Measurements from ENCODE around the gene ADGRG2. TPM values are rescaled to one million over a fixed set of nuclear protein-coding genes. Genes with fewer than 3 reads are reported as not detected.
"Not testable (repeated sequence)": the region's sequence is repeated elsewhere in the genome, so short reads cannot be mapped to it uniquely, and the experiment has no call there.

Gene ADGRG2
- total and polyA plus RNA-seq, 4 donors, result 4.5 to 5.9 (median 5.2) TPM

DNA sequence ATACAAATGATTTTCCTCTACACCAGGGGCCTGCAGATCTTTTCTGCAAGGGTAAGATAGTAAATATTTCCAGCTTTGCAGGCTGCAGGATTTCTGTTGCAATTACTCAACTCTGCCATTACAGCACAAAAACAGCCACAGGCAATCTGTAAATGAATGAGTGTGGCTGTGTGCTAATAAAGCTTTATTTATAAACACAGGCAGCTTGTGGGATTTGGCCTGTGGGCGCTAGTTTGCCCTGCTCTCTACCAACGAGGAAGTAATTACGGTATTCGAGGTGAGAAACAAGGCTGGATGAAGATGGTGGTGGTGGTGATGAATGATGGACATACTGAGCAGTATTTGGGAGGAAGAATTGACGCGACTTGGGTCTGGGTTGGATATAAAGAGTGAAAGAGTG, 30.7 kb downstream of the ADGRG2 start:
- 77% methylated on average over 6 of the region's 6 CpGs for WGBS (ENCODE audit: insufficient coverage)

DNA sequence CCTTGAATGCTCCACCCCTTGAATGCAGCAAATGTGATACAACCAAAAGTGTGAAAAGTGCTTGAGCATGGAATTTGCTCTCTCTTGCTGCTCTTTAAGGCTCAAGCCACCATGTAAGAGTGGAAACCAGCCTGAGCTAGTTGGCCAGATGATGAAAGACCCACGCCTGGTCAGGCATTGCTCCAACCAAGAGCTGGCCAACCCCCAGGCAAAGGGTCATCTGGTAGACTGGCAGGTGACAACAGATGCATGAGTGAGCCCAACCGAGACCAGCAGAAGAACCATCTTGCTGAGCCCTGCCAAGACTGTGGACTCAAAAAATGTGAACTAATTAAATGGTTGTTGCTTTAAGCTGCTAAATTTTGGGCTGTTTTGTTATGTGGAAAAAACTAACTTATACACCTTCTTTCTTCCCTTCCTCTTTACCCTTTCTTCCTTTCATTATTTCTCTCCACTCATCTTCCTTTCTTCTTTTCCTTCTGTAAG, 32.7 kb downstream of the ADGRG2 start:
- whole genome bisulfite sequencing (ENCODE audit: insufficient coverage), result 68% methylated on average over 2 of the region's 2 CpGs
- H3K36me3 ChIP-seq (ENCODE audit: control insufficient read depth, insufficient read depth, low read length), result no peaks in the 10 kb centered on the region
- H3K27ac ChIP-seq (ENCODE audit: low read depth, low read length), result no peak overlapping the region
- no peak for DNase-seq (ENCODE audit: low read depth in 4 of 6, low spot score in 6 of 6)
- H3K27me3 ChIP-seq (ENCODE audit: control insufficient read depth, insufficient read depth, low read length), result no peaks in the 10 kb centered on the region
- H3K4me3 ChIP-seq (ENCODE audit: low read depth, low read length), result no peak overlapping the region
- H3K9me3 ChIP-seq (ENCODE audit: control insufficient read depth, insufficient read depth, low read length), result no peaks in the 10 kb centered on the region
- peaks cover 5% of the 10 kb centered on the region for H3K4me1 ChIP-seq (ENCODE audit: control insufficient read depth, insufficient read depth, low read length)

More for the DNA sequence above, 30.7 kb downstream of the ADGRG2 start:
- H3K27ac ChIP-seq (ENCODE audit: low read depth, low read length), result no peak overlapping the region
- DNase-seq (ENCODE audit: low read depth in 4 of 6, low spot score in 6 of 6), result no peak
- peaks cover 11% of the 10 kb centered on the region for H3K4me1 ChIP-seq (ENCODE audit: control insufficient read depth, insufficient read depth, low read length)
- H3K36me3 ChIP-seq (ENCODE audit: control insufficient read depth, insufficient read depth, low read length), result no peaks in the 10 kb centered on the region
- no peak overlapping the region for H3K4me3 ChIP-seq (ENCODE audit: low read depth, low read length)
- no peaks in the 10 kb centered on the region for H3K9me3 ChIP-seq (ENCODE audit: control insufficient read depth, insufficient read depth, low read length)
- H3K27me3 ChIP-seq (ENCODE audit: control insufficient read depth, insufficient read depth, low read length), result no peaks in the 10 kb centered on the region

DNA sequence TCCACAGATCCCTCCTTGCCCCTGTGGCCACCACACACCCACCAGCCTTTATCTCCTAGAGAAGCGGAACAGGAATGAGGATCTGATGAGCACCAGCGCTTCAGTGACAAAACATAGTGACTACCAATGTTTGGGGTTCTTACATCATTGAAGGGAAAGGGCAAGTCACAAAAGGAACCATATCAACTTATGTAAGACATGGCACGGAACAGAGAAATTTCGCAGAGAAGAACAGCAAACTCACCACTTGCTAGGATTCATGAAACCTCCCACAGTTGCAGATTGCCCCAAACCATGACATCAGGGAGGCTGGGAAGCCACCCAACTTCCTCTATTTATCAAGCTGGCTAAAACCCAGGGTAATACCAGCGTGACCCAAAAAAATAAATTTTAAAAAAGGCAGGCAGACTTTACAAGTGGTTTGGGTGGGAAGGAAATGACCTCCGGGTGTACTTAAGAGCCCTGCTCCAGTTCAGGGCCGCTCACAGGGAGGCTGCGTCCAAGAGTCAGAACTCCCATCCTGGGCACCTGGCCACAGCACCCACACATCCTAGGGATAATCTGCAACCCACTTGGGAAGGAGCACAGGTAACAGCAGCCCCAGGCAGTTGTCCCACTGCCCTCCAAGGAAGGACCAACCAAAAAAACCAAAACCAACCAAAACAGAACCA, 36.0 kb downstream of the ADGRG2 start:
- H3K36me3 ChIP-seq (ENCODE audit: control insufficient read depth, insufficient read depth, low read length), result no peaks in the 10 kb centered on the region
- no peak overlapping the region for H3K4me3 ChIP-seq (ENCODE audit: low read depth, low read length)
- DNase-seq (ENCODE audit: low read depth in 4 of 6, low spot score in 6 of 6), result no peak
- H3K4me1 ChIP-seq (ENCODE audit: control insufficient read depth, insufficient read depth, low read length), result no peaks in the 10 kb centered on the region
- no peak overlapping the region for H3K27ac ChIP-seq (ENCODE audit: low read depth, low read length)
- 82% methylated on average over 2 of the region's 8 CpGs for WGBS (ENCODE audit: insufficient coverage)
- no peaks in the 10 kb centered on the region for H3K9me3 ChIP-seq (ENCODE audit: control insufficient read depth, insufficient read depth, low read length)
- no peaks in the 10 kb centered on the region for H3K27me3 ChIP-seq (ENCODE audit: control insufficient read depth, insufficient read depth, low read length)

- H3K36me3 ChIP-seq (ENCODE audit: control insufficient read depth, insufficient read depth, low read length), result no peaks in the 10 kb centered on the region
- no peaks in the 10 kb centered on the region for H3K4me1 ChIP-seq (ENCODE audit: control insufficient read depth, insufficient read depth, low read length)
- H3K4me3 ChIP-seq (ENCODE audit: low read depth, low read length), result no peak overlapping the region
- WGBS (ENCODE audit: insufficient coverage), result 87% methylated on average over 3 of the region's 3 CpGs
- no peaks in the 10 kb centered on the region for H3K9me3 ChIP-seq (ENCODE audit: control insufficient read depth, insufficient read depth, low read length)
- no peaks in the 10 kb centered on the region for H3K27me3 ChIP-seq (ENCODE audit: control insufficient read depth, insufficient read depth, low read length)
- no peak overlapping the region for H3K27ac ChIP-seq (ENCODE audit: low read depth, low read length)
- DNase-seq (ENCODE audit: low read depth in 4 of 6, low spot score in 6 of 6), result no peak
Observed at GRCh38 chrX:19085666-19086065, 36.6 kb downstream of the ADGRG2 start.

DNA sequence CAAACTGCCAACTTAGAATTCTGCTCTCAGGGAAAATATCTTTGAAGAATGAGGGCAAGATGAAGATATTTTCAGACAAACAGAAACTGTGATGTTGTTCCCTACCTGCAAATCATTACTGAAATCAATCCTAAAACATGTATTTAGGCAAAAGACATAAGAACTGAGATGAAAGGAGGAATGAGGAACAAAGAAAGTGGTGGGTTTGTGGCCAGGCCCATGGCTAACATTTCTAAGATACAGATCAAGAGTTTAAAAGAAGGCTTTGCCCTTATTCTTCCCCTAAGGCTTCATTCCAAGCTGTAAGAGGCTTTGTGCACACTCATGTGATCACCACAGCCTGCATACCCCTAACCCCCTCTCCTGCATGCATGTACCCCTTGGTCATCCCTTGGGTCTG, 46.5 kb downstream of the ADGRG2 start:
- Histone ChIP-seq H3K27ac (ENCODE audit: low read depth, low read length) (no peak overlapping the region), H3K4me1 (ENCODE audit: control insufficient read depth, insufficient read depth, low read length) (no peaks in the 10 kb centered on the region), H3K4me3 (ENCODE audit: low read depth, low read length) (no peak overlapping the region), H3K27me3 (ENCODE audit: control insufficient read depth, insufficient read depth, low read length) (no peaks in the 10 kb centered on the region), H3K36me3 (ENCODE audit: control insufficient read depth, insufficient read depth, low read length) (no peaks in the 10 kb centered on the region), H3K9me3 (ENCODE audit: control insufficient read depth, insufficient read depth, low read length) (no peaks in the 10 kb centered on the region)
- DNase-seq (ENCODE audit: low read depth in 4 of 6, low spot score in 6 of 6), result no peak

DNA sequence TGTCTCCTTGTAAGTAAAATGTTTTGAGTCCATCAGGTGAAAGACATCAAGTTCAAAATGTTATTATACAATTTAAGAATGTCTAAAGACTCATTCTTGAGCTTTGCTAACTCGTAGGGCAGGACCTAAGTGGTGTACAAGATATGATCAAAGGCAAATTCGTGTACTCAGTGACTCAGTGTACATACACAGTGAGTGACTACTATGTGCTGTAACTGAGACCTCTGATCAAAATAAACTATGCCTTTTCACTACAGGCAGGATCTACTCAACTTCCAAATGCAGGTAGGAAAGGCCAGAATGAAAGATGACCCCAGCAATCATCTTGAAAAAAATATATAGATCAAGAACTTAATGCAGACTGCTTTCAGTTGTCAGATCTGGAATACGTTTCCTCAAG, 49.9 kb downstream of the ADGRG2 start:
- Histone ChIP-seq H3K4me1 (ENCODE audit: control insufficient read depth, insufficient read depth, low read length) (no peaks in the 10 kb centered on the region), H3K27me3 (ENCODE audit: control insufficient read depth, insufficient read depth, low read length) (no peaks in the 10 kb centered on the region), H3K27ac (ENCODE audit: low read depth, low read length) (no peak overlapping the region), H3K9me3 (ENCODE audit: control insufficient read depth, insufficient read depth, low read length) (no peaks in the 10 kb centered on the region), H3K36me3 (ENCODE audit: control insufficient read depth, insufficient read depth, low read length) (no peaks in the 10 kb centered on the region), H3K4me3 (ENCODE audit: low read depth, low read length) (no peak overlapping the region)
- no peak for DNase-seq (ENCODE audit: low read depth in 4 of 6, low spot score in 6 of 6)
- whole genome bisulfite sequencing (ENCODE audit: insufficient coverage), result 50% methylated on average over 1 of the region's 3 CpGs

- Histone ChIP-seq H3K27me3 (ENCODE audit: control insufficient read depth, insufficient read depth, low read length) (no peaks in the 10 kb centered on the region), H3K4me3 (ENCODE audit: low read depth, low read length) (no peak overlapping the region), H3K4me1 (ENCODE audit: control insufficient read depth, insufficient read depth, low read length) (no peaks in the 10 kb centered on the region), H3K27ac (ENCODE audit: low read depth, low read length) (no peak overlapping the region), H3K36me3 (ENCODE audit: control insufficient read depth, insufficient read depth, low read length) (no peaks in the 10 kb centered on the region), H3K9me3 (ENCODE audit: control insufficient read depth, insufficient read depth, low read length) (no peaks in the 10 kb centered on the region)
- DNase-seq (ENCODE audit: low read depth in 4 of 6, low spot score in 6 of 6), result no peak
- 89% methylated on average over 2 of the region's 3 CpGs for WGBS (ENCODE audit: insufficient coverage)
Observed at GRCh38 chrX:19070555-19070994, 51.7 kb downstream of the ADGRG2 start.

- H3K9me3 ChIP-seq (ENCODE audit: control insufficient read depth, insufficient read depth, low read length); H3K4me3 ChIP-seq (ENCODE audit: low read depth, low read length); H3K36me3 ChIP-seq (ENCODE audit: control insufficient read depth, insufficient read depth, low read length); DNase-seq (ENCODE audit: low read depth in 4 of 6, low spot score in 6 of 6); H3K4me1 ChIP-seq (ENCODE audit: control insufficient read depth, insufficient read depth, low read length); H3K27me3 ChIP-seq (ENCODE audit: control insufficient read depth, insufficient read depth, low read length); H3K27ac ChIP-seq (ENCODE audit: low read depth, low read length): not testable (repeated sequence)
- WGBS (ENCODE audit: insufficient coverage), result 93% methylated on average over 2 of the region's 4 CpGs
Observed at GRCh38 chrX:19066987-19067386, 55.3 kb downstream of the ADGRG2 start.

GRCh38 chrX:19065535-19065934, 56.7 kb downstream of the ADGRG2 start:
- Histone ChIP-seq H3K4me3 (ENCODE audit: low read depth, low read length) (no peak overlapping the region), H3K27me3 (ENCODE audit: control insufficient read depth, insufficient read depth, low read length) (no peaks in the 10 kb centered on the region), H3K4me1 (ENCODE audit: control insufficient read depth, insufficient read depth, low read length) (no peaks in the 10 kb centered on the region), H3K9me3 (ENCODE audit: control insufficient read depth, insufficient read depth, low read length) (no peaks in the 10 kb centered on the region), H3K27ac (ENCODE audit: low read depth, low read length) (no peak overlapping the region), H3K36me3 (ENCODE audit: control insufficient read depth, insufficient read depth, low read length) (no peaks in the 10 kb centered on the region)
- WGBS (ENCODE audit: insufficient coverage), result 82% methylated on average over 2 of the region's 5 CpGs
- no peak for DNase-seq (ENCODE audit: low read depth in 4 of 6, low spot score in 6 of 6)

- Histone ChIP-seq H3K36me3 (ENCODE audit: control insufficient read depth, insufficient read depth, low read length) (no peaks in the 10 kb centered on the region), H3K27me3 (ENCODE audit: control insufficient read depth, insufficient read depth, low read length) (no peaks in the 10 kb centered on the region), H3K27ac (ENCODE audit: low read depth, low read length) (no peak overlapping the region), H3K9me3 (ENCODE audit: control insufficient read depth, insufficient read depth, low read length) (no peaks in the 10 kb centered on the region), H3K4me1 (ENCODE audit: control insufficient read depth, insufficient read depth, low read length) (no peaks in the 10 kb centered on the region), H3K4me3 (ENCODE audit: low read depth, low read length) (no peak overlapping the region)
- DNase-seq (ENCODE audit: low read depth in 4 of 6, low spot score in 6 of 6), result no peak
- WGBS (ENCODE audit: insufficient coverage), result 89% methylated on average over 6 of the region's 6 CpGs
Observed at GRCh38 chrX:19064175-19064574, 58.1 kb downstream of the ADGRG2 start.

Data from spinal cord (tissue), 10 donors.